ENCODE data around the gene ASTL. TPM values are rescaled to one million over a fixed set of nuclear protein-coding genes. Genes with fewer than 3 reads are reported as not detected.

ASTL gene
- total and polyA plus RNA-seq, 9 of the 15 experiments (the other 6 are each of a cell fraction or from before 2014, with no cell fraction given), result not detected

- no peak for TF ChIP-seq ZNF197 (CRISPR knock-in tag; IDR thresholded peaks at IDR 0.05; ENCODE audit: low read depth)
- no peak for TF ChIP-seq SIN3A (IDR thresholded peaks at IDR 0.05; ENCODE audit: borderline replicate concordance in 2 of 2, control insufficient read depth in 1 of 2, low read depth in 2 of 2, low read length in 2 of 2)
- no peak for TF ChIP-seq GATAD2B (IDR thresholded peaks at IDR 0.05; ENCODE audit: borderline replicate concordance)
- TF ChIP-seq U2AF2 (optimal IDR thresholded peaks at IDR 0.05; ENCODE audit: low read depth, low read length), result no peak
- no peak for TF ChIP-seq PRMT5 (CRISPR knock-in tag; IDR thresholded peaks at IDR 0.05)
- TF ChIP-seq ELK1 (CRISPR knock-in tag; IDR thresholded peaks at IDR 0.05), result no peak
These were observed 14.2 kb upstream of the ASTL start (continued) for GRCh38 chr2:96152304-96153161.

GRCh38 chr2:96151595-96152303 is 13.4 kb upstream of the ASTL start:
- in situ Hi-C loops (cut with MboI), result no loop called here
- Histone ChIP-seq H3K27ac (ENCODE audit: extremely low read depth, low read depth, low read length) (no peak overlapping the region), H3K4me1 (replicated peaks in 1 of 2; ENCODE audit: control insufficient read depth in 2 of 2, insufficient read depth in 2 of 2, low read length in 2 of 2) (peaks cover 11 to 29% of the 10 kb centered on the region in 2 experiments), H3K27me3 (ENCODE audit: control insufficient read depth in 2 of 2, insufficient read depth in 2 of 2, low read length in 2 of 2) (no peaks in the 10 kb centered on the region), H4K20me1 (replicated peaks; ENCODE audit: control insufficient read depth, insufficient read depth, low read length) (no peaks in the 10 kb centered on the region), H3K9me3 (replicated peaks; ENCODE audit: control insufficient read depth, insufficient read depth, low read depth, low read length) (no peaks in the 10 kb centered on the region), H2AFZ (ENCODE audit: low read depth, low read length) (no peak overlapping the region), H3K79me2 (ENCODE audit: control insufficient read depth, insufficient read depth, low read length) (no peaks in the 10 kb centered on the region), H3K4me2 (ENCODE audit: insufficient read depth, low read length) (no peak overlapping the region), H3K9ac (ENCODE audit: insufficient read depth in 1 of 2, low read depth in 2 of 2, low read length in 2 of 2) (0 out of 4 replicates have a peak overlapping the region, but pooled peaks of 1 of the 2 experiments have one; percentile 6), H3K4me3 (no peak overlapping the region), H3K36me3 (ENCODE audit: control insufficient read depth, insufficient read depth, low read length) (no peaks in the 10 kb centered on the region), H3K9me1 (ENCODE audit: control insufficient read depth, insufficient read depth, low read length) (no peaks in the 10 kb centered on the region)
- ChIA-PET POLR2A (interaction anchor here (0.6 to 1.4 kb wide), 2 partner anchors 10 to 57 kb away, joined by 3 to 5 read pairs; partner anchors contain the start of gene STARD7), CTCF (ENCODE audit: low intra/inter-chr PET ratio) (no interaction called here)
- ATAC-seq (no peak), DNase-seq (ENCODE audit: extremely low read depth in 1 of 4, low spot score in 3 of 4) (no peak), FAIRE-seq (no peak)
- WGBS (ENCODE audit: insufficient coverage, low coverage, missing lambda C conversion rate), result 29% methylated on average over 9 of the region's 9 CpGs
- intact Hi-C loops (cut with micrococcal nuclease), result no loop called here
- BruUV-seq (replicated peaks), result no TSS peak
- TF ChIP-seq PREB (CRISPR knock-in tag; IDR thresholded peaks at IDR 0.05), result no peak
- TF ChIP-seq DLX4 (CRISPR knock-in tag; IDR thresholded peaks at IDR 0.05), result no peak
- TF ChIP-seq NFYB (IDR thresholded peaks at IDR 0.05; ENCODE audit: extremely low read depth, insufficient read length), result no peak
- no peak for TF ChIP-seq ZNF384 (IDR thresholded peaks at IDR 0.05; ENCODE audit: low read depth, low read length)
- no peak for TF ChIP-seq HOMEZ (CRISPR knock-in tag; IDR thresholded peaks at IDR 0.05)
- TF ChIP-seq MLX (CRISPR knock-in tag; conservative IDR thresholded peaks at IDR 0.05), result no peak
